Iris pigment epithelial cell (primary cell): ENCODE measurements around the gene ALG9.
A peak's percentile ranks its signal among the peaks of the same experiment; 100 is the strongest.

Experiments
- DNase-seq: peaks from one replicate; pipeline ENCODE4 v3.0.0-alpha.2; 2011; ENCODE audit warnings: low read depth

The ALG9 gene

GRCh38 chr11:111764621-111765020 is 106.8 kb downstream of the ALG9 start:
- peak; percentile 18 for DNase-seq

DNA sequence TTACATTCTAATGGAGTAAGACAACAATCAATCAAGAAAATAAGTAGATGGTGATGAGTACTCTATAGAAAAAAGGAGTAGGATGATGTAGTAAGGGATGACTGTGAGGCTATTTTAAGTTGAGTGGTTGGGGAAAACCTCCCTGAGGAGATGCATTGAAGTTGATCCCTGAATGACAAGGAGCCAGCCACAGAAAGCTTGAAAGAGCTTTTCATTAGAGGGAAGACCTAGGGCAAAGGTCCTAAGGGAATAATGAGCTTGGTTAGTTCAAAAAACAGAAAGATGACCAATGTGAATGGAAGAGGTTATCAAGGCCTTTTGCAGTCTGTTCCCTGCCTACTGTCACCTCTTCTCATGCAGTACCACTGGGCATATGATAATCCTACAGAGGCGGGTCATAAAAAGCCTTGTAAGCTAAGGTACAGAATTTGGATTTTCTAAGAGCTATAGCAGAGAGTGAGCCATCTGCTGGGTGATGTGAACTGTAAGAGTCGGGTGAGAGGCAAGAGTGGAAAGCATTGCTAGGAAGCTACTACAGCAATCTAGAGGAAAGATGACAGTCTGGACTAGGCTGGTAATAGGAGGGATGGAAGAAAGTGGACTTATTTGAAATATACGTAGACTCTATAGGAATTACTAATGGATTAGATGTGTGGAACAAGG is 108.3 kb downstream of the ALG9 start:
- peak; percentile 29 for DNase-seq

DNA sequence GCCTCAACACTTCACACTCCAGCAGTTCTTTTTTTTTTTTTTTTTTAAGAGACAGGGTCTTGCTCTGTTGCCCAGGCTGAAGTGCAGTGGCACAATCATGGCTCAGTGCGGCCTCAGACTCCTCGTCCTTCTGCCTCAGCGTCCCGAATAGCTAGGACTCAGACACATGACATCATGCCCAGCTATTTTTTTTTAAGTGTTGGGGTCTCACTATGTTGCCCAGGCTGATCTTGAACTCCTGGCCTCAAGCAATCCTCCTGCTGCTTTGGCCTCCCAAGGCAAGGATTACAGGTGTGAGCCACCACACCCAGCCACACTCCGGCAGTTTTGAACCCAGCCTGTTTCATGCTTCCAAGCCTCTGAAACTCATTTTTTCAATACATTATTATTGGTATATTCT is 108.9 kb downstream of the ALG9 start:
- no peak for DNase-seq

GRCh38 chr11:111761036-111761435 is 110.3 kb downstream of the ALG9 start:
- DNase-seq = no peak

DNA sequence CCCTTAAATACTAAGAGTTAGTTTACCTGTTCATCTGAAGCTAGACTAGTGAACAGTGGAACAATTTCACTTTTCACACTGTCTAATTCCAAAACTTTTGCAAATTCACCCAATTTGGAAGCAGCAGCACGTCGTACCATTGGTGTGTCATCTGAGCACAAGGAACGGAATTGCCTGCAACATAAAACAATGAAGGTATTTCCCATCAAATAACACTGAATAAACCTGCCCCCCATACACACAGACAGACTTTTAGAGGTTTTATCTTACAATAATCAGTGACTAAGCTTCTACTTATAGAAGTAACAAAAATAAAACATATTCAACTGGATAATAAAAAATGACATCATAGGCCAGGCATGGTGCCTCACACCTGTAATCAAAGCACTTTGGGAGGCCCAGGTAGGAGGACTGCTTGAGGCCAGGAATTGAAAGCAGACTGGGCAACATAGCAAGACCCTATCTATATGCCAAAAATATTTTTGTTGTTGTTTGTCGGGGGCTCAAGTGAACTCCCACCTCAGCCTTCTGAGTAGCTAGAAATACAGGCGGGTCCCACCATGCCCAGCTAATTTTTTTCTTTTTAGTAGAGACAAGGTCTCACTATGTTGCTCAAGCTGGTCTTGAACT is 111.5 kb downstream of the ALG9 start:
- no peak for DNase-seq

- no peak for DNase-seq
These were observed 112.0 kb downstream of the ALG9 start for GRCh38 chr11:111759376-111759775.

GRCh38 chr11:111756097-111756496 is 115.3 kb downstream of the ALG9 start:
- no peak for DNase-seq

DNA sequence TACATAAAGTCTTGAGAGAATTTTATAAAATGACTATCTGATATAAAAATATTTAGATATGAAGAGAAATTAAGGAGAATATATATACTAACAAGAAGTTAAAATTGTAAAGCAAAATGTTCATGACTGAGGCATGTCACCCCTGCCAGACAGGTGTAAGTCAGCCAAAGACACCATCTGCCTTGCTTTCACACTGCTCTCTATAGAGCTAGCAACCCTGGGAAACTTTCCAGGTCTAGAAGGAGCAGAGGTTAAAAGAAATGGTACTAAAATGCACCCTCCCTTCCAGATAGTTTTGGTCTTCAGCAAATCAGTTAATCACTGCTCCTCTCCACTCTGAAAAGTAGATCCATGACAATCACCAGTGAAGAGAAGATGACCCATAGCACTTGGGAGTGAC is 121.7 kb downstream of the ALG9 start:
- no peak for DNase-seq

DNA sequence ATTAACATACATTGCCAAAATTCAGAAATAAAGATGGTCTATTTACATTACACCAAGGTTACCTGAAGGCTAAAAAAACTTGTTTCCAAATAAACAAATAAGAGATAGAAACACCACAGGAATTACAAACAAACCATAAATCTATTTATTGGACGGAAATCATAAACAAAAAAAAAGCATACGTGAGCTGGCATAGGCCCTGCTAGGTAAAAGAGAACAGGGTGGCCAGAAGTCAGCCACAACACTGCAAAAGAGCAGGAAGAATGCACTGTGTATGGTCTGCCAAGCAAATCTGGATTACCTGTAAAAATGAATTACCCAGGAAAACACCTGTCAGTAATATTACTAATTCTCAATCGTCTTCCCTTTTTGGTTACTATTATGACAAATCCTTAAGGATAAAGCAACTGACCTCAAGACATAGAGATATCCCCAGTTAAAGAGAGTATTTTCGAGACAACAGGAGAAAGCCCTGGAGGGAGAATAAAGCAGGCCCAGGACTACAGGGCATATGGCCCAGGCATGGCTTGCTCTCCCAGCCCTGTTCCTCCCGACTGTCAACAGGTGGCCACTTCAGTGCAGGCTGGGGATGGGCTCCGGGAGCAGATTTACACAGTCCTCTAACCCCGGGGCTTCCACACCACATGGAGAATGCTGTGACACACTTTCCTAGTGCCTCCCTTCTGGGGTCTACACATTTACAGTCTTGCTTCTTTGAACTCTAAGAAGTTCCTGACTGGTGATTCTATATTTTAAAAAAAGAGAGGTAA is 123.2 kb downstream of the ALG9 start:
- no peak for DNase-seq

DNA sequence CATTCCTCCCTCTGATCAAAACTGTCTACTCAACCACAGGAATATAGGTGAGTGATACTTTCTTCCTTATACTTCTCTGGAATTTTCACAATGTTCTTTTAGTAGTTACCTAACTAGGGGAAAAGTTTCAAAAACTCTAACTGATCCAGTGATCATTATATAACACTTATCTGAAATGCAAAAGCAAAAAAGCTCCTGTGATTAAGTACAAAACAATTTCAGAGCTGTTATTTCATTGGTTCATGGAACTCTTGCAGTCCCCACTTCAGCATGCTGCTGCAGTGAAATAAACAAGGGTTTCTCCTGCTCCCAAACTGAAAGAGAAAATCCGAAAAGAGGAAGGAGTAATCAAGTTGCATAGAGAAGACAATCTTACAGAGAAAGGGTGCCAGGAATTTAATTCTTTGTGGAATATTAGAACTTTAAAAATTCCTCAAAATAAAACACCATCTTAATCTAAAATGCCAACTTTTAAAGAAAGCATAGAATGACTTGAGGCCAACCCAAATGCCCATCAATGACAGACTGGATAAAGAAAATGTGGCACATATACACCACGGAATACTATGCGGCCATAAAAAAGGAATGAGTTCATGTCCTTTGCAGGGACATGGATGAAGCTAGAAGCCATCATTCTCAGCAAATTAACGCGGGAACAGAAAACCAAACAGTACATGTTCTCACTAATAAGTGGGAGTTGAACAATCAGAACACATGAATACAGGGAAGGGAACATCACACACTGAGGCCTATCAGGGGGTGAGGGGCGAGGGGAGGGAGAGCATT is 125.5 kb downstream of the ALG9 start:
- DNase-seq = peak; percentile 78

DNA sequence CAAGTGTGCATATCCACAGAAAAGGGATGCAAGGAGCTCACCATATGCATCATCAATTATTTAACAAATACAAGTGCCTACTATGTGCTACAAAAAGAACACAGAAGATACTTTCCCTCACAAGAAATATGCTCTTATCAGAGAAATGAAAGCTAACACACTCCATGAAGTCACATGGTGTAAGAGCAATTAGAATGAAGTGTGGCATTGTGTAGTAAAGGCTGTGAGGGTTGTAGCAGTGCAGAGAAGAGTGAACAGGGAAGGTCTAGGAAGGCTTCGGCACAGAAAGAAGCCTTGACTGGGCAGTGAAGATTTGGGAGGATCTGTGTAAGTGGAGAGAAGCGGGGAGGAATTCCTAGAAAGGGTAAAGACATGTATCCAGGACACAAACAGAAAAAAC is 127.7 kb downstream of the ALG9 start:
- no peak for DNase-seq

DNA sequence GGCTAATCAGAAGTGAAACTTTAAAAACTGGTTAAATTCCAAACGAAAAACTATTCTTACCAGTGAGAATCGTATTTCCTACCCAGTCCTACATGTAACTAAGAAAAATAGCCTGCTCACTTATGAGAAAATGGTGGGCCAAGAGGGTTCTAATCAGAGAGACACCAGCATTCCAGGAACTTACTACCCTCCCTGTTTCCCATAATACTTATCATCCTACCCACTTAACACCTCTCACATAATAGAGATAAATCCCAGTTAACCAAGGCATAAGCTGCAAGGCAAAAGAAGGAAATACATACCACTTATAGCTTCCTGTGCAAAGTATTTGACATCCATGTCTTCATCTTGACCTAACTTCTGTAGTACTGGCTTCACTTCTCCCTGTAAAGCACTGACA is 129.6 kb downstream of the ALG9 start:
- no peak for DNase-seq

DNA sequence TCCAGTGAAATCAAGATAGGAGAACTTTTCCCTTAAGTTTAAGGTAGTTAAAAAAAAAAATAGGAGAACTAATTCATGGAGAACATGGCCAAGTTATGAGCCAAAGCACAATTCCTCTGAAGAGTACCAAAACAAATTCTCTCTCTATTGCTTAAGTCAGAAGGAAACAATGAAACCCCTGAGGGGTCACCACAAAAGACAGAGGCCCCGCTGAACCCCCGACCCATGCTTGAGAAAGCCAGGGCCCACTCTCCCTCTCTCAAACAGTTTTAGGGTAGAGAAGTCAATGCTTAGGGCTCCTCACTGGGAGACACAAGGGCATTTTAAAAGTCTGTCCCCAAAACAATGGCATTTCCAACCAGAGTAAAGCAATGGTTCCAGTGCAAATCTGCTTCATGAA is 132.1 kb downstream of the ALG9 start:
- no peak for DNase-seq

- DNase-seq = no peak
These were observed 133.8 kb downstream of the ALG9 start for GRCh38 chr11:111737444-111738210.

GRCh38 chr11:111736621-111737443 is 134.5 kb downstream of the ALG9 start:
- no peak for DNase-seq
